Neural cell (in vitro differentiated cells): ENCODE results near the gene VAX1.

Experiments used
- POLR2AphosphoS5 ChIP-seq: IDR thresholded peaks from 2 replicates; pipeline ENCODE4 v1.6.1; 2012
- RAD21 ChIP-seq: fragments of 450-650 bp; conservative IDR thresholded peaks from 2 replicates; pipeline ENCODE4 v1.6.1; 2014; ENCODE audit warnings: antibody characterized with exemption, mild to moderate bottlenecking, moderate library complexity
- TAF1 ChIP-seq: IDR thresholded peaks from 2 replicates; pipeline ENCODE4 v1.6.1; 2012; ENCODE audit warnings: low read depth
- TF ChIP-seq, protein P1 (sequence below): fragments of 450-650 bp; IDR thresholded peaks from 2 replicates; pipeline ENCODE4 v1.5.1; 2014; ENCODE audit warnings: antibody characterized with exemption, mild to moderate bottlenecking, moderate library complexity; ENCODE audit not compliant: poor library complexity, severe bottlenecking

DNA sequence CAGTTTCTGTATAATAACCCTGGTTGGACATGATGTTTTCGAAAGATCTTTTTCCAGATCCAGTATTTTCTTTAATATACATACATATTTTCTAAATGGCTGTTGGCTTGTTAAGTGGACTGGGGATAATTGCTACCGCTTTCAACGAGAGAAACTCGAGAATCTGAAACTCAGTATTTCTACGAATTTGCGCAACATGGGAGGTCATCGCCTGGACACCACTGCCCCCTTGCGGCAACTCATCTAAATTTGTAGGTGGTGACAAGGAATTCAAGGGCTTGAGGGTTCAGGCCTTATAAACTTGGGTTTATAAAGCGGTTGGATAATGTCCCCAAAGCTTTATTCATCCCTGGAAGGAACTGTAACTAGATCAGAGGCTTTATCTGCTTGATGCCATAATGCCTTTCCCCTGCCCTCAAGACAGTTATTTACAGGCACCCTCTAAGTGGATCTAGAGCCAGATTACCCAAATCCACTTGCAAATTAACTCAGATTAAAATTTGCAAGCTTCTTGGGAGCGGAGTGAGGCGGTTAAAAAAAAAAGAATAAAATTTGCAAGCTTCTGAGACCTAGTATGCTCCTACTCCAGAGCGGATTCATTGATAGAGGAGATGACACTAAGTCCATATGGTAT is 37.9 kb upstream of the VAX1 start:
- TF ChIP-seq, protein P1, sequence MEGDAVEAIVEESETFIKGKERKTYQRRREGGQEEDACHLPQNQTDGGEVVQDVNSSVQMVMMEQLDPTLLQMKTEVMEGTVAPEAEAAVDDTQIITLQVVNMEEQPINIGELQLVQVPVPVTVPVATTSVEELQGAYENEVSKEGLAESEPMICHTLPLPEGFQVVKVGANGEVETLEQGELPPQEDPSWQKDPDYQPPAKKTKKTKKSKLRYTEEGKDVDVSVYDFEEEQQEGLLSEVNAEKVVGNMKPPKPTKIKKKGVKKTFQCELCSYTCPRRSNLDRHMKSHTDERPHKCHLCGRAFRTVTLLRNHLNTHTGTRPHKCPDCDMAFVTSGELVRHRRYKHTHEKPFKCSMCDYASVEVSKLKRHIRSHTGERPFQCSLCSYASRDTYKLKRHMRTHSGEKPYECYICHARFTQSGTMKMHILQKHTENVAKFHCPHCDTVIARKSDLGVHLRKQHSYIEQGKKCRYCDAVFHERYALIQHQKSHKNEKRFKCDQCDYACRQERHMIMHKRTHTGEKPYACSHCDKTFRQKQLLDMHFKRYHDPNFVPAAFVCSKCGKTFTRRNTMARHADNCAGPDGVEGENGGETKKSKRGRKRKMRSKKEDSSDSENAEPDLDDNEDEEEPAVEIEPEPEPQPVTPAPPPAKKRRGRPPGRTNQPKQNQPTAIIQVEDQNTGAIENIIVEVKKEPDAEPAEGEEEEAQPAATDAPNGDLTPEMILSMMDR: peak; percentile 87
- TF ChIP-seq RAD21 (peak; percentile 89), TAF1 (no peak), POLR2AphosphoS5 (no peak)
